GM18507 (cell line): Measurements from ENCODE around the gene TMEM218.

Source experiments
- DNase-seq: peaks from one replicate; pipeline ENCODE4 v3.0.0; 2011; ENCODE audit warnings: low read depth; ENCODE audit not compliant: insufficient read length; ENCODE audit errors: extremely low spot score
- FAIRE-seq: peaks from 2 replicates; lab custom pipeline; 2011; peaks lifted over from hg19 to GRCh38; lab: Jason Lieb, UNC

TMEM218 gene

GRCh38 chr11:125132596-125132995, 21.2 kb upstream of the TMEM218 start:
- FAIRE-seq (no peak), DNase-seq (no peak)

GRCh38 chr11:125132071-125132470, 20.6 kb upstream of the TMEM218 start:
- FAIRE-seq (no peak), DNase-seq (no peak)

- no peak for DNase-seq
- no peak for FAIRE-seq
Measured at GRCh38 chr11:125129316-125129993, 18.0 kb upstream of the TMEM218 start.

GRCh38 chr11:125128450-125128849, 17.0 kb upstream of the TMEM218 start:
- DNase-seq (no peak), FAIRE-seq (no peak)

GRCh38 chr11:125124618-125124992, 13.2 kb upstream of the TMEM218 start:
- FAIRE-seq: no peak
- no peak for DNase-seq

- DNase-seq (no peak), FAIRE-seq (peak; percentile 84)
Measured at GRCh38 chr11:125123947-125124617, 12.7 kb upstream of the TMEM218 start.

DNA sequence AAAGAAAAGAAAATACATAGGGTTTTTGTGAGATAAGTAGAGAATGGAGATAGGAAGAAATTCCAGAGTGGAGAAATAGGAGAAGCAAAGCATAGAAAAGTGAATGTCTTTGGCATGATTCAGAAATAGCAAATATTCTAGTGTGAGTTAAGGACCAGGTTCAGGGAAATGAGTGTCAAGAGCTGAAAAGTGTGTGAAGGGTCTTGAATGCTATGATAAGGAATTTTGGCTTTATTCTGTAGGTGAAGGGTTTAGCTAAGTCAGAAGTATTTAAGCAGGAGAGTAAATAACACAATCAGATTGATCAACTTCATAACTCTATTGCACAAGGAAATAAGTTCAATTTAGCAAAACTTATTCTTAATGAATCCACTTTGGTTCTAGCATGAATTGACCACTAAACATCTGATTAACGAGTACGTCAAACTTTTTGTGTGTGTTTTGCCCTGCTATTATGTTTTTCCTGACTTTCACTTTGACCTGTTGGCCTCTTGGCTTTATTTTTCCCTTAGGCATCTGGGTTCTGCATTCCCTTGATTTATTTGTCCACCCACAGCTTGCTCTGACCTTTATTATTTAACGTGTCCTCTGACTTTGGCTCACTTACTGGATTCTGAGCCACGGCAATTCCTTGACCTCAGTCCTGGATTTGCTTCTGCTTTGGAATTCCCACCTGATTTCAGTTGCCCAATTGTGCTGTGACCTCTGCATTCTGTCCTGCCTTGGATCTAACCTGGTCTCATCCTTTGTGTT, 11.9 kb upstream of the TMEM218 start:
- DNase-seq: no peak
- no peak for FAIRE-seq

DNA sequence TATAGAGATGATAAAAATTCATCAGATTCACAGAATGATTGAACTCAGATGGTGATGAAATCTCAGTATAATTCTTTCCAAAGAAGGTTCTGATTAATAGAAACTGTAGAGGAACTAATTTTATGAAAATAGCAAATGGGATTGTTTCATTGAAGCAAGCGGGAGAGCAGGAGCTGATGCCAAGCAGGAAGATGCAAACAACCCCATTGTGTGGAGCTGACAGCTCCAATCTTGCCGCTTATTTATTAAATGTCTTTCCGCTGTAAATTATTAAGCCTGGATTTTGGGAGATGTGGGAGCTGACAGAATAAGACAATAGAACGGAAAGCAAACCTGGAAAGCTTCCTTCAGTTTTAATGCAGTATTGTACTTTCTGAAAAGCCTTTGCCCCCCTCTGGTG, 6.0 kb upstream of the TMEM218 start:
- no peak for FAIRE-seq

DNA sequence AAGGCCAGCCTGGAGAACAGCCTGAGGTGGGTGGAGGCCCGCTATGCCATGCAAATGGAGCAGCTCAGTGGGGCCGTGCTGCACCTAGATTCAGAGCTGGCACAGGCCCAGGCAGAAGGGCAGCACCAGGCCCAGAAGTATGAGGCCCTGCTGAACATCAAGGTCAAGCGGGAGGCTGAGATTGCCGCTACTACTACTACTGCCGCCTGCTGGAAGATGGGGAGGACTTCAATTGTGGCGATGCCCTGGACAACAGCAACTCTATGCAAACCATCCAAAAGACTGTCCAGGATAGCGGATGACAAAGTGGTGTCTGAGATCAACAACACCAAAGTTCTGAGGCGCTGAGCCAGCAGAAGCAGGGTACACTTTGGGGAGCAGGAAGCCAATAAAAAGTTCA, 3.1 kb upstream of the TMEM218 start:
- FAIRE-seq (no peak), DNase-seq (no peak)

More for the DNA sequence above, 6.0 kb upstream of the TMEM218 start:
- DNase-seq: no peak

DNA sequence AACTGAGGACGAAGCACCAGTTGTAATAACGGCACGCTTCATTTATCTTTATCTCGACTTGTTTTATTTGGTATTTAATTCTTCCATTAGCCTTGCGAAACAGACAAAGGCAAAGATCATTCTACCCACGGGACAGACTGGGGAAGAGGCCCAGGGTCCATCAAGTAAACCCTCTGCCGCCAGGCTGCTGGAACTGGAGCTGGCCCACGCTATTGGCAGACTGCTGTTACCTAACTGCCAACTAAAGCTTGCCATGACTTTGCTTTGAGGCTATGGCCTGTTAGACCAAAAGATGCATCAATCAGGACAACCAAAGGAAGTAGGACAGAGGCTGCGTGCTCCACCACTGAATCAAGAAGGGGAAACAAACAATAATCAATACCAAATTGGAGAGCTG, 780 bp upstream of the TMEM218 start:
- DNase-seq: no peak
- no peak for FAIRE-seq

DNA sequence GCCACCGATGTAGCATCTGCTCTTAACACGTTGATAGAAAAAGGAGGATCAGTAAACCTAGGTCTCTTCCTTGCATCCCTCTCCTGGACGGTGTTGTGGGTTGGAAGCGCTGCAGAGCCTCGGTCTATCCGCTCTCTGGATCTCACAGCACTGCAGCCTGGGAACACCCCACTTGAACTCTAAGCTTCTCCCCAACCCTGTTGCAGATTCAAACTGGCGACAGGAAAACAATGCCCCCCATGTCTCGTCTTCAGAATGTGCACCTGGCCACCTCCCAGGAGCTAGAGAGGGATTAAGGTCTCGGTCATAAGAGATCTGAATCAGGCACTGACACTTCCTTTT, 454 bp downstream of the TMEM218 start:
- no peak for DNase-seq
- FAIRE-seq: no peak

DNA sequence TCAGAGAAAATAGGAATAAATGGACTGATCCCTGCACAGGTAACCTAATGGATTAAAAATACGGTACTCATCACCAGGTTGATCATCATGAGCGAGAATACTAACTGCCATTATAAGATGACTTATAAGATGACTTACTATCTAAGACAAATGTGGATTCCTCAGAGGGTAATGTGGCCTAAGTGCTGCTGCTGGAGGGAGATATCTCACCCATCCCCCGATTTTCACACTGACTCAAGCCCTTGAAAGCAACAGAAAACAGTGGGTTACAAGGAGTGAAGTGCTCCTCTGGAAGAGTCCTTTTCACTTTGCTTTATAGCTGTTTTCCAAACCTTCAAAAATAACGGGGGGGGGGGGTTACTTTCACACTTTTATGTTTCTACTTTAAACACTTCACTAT, 920 bp downstream of the TMEM218 start:
- DNase-seq (no peak), FAIRE-seq (no peak)

GRCh38 chr11:125108469-125108868, 3.0 kb downstream of the TMEM218 start:
- FAIRE-seq: no peak
- DNase-seq: no peak

DNA sequence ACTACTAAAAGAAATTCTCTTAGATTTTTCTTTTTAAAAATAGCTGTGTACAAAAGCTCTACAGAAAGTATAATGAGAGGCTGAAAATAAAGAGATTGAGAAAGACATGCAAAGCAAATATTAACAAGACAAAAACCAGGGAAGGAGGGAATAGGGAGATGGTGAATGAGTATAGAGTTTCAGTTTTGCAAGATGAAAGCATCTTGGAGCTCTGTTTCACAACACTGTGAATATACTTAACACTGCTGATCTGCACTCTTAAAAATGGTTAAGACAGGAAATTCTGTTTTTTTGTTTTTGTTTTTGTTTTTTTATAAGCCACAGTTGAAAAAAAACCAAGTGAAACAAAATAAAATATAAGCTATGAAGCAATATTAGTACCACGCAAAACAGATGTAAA, 5.5 kb downstream of the TMEM218 start:
- no peak for DNase-seq
- no peak for FAIRE-seq

DNA sequence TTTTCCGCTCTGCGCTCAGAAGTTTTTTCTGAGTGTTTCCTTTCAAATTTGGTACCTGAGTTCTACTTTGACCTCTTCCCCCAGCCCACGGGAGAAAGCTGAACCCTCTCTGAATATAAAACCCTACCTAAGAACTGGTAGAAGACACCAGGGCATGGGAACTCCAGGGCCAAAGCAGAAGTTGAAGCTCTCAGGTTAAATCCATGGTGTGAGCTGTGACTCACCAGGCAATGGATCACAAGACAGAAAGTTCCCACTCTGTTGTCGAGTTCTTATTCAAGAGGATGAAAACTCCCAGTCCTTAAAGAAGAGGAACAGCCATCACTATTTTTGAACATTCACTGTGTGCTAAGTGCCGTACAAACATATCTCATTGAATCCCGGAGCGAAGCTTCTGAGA, 8.9 kb downstream of the TMEM218 start:
- no peak for FAIRE-seq
- DNase-seq: no peak

DNA sequence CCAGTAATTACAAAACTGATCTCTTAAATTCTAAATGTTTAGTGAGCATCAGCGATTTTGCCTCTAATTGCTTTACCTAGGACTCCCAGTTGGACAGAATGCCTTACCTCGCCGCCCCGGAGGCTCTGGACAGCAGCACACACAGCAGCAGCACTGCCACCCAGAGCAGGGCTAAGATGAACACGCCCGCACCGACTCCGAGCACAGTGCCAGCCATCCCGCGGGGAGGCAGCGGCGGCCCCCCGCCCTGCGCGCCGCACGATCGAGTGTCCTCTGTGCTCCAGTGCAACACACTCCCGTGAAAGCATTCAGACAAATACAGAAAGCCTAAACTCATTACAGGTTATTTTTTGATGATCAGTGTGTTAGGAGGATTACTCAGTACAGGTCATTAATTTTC, 9.4 kb downstream of the TMEM218 start:
- FAIRE-seq (no peak), DNase-seq (no peak)

DNA sequence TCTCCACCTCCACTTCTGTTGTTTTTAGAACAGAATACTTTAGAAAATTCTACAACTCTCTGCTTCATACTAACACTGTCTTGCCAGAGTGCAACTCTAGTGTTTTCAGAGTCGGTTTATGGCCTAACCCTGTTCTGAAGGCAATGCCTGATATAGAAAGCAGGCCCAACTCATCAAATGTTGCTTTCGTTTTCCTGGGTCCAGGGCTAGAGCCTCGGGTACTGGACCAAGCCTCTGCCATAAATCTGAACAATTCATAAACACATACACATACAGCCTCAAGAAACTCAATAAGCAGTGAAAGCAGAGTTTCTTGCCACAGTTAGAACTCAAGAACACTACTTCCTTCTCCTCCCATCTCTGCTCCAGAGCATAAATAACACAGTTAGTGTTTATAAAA, 9.8 kb downstream of the TMEM218 start:
- FAIRE-seq (no peak), DNase-seq (no peak)

DNA sequence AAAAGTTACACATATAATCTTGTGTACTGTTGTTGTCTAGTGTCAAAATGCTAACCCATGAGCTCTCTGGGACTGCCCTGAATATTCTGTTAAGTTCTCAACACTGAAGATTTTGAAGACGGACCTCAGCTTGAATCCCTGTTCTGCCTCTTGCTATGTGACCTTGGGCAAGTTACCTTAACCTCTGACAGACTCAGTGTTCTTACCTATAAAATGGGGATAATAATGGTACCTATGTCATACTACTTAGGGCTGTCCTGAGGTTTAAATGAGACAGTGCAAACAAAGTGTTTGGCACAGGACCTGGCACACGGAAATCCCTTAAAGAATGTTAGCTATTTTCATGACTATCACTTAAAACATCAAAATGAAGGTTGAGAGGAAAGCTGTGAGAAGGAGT, 11.3 kb downstream of the TMEM218 start:
- no peak for FAIRE-seq

GRCh38 chr11:125094731-125095130, 16.7 kb downstream of the TMEM218 start:
- FAIRE-seq: no peak
- no peak for DNase-seq

More for the DNA sequence above, 11.3 kb downstream of the TMEM218 start:
- DNase-seq: no peak

DNA sequence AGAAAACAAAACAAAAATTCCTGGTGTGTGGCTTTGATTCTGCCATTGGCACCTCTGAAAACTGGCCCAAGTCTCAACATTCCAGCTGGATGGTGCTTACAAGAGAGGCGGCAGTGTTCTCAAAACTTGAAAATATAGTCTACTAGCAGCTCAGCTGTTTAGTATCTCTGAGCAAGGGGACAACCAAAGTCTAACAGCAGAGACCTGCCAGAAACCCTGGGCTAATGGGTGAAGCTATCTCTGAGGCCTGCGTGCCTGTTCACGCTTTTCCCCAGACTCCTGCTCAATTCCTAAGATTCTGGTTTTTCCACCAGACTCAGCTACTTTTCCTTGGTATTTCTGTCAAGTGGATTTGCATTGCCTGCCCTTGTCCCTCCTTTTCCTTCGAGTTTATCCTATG, 17.9 kb downstream of the TMEM218 start:
- FAIRE-seq: no peak
- no peak for DNase-seq

GRCh38 chr11:125092669-125093068, 18.8 kb downstream of the TMEM218 start:
- no peak for FAIRE-seq
- no peak for DNase-seq
